Loucy (cell line): Measurements from ENCODE around the gene LILRB3.
"Not testable (repeated sequence)": the region's sequence is repeated elsewhere in the genome, so short reads cannot be mapped to it uniquely, and the experiment has no call there.

Experiments used
- EZH2phosphoT487 ChIP-seq: fragments of 200-600 bp; IDR thresholded peaks from 2 replicates; pipeline ENCODE4 v1.6.1; 2018; ENCODE audit warnings: antibody characterized with exemption, mild to moderate bottlenecking, moderate library complexity, borderline replicate concordance
- TF ChIP-seq, protein P1 (sequence below): fragments of 200-600 bp; sonication (generic); conservative IDR thresholded peaks from 2 replicates; pipeline ENCODE4 v1.5.1; 2014; ENCODE audit warnings: mild to moderate bottlenecking, antibody characterized with exemption, low read length

DNA sequence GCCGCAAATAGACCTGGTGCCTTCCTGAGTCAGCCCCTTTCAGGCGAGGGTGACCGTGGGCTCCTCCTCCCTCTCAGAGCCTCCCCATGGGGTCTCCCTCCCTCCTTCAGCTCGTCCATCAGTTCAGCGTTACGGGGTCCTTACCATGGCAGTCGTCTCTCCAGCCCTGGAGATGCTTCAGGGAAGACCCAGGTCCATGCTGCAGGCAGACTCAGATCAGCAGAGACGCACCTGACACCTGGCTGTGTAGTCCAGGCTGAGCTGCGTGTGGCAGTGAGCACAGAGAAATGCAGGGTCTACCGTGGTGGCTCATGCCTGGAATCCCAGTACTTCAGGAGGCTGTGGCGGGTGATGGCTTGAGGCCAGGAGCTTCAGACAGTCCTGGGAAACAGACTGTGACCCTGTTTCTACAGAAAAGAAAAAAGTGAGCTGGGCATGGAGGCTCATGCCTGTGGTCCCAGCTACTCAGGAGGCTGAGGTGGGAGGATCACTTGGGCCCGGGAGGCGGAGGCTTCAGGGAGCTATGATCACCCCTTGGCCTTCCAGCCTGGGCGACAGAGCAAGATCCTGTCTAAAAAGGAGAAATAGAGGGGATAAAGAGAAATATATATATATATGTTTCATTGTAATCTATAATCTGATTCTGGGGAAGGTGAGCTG lies 600 bp upstream of the LILRB3 start:
- TF ChIP-seq EZH2phosphoT487, result not testable (repeated sequence)
- TF ChIP-seq, protein P1, sequence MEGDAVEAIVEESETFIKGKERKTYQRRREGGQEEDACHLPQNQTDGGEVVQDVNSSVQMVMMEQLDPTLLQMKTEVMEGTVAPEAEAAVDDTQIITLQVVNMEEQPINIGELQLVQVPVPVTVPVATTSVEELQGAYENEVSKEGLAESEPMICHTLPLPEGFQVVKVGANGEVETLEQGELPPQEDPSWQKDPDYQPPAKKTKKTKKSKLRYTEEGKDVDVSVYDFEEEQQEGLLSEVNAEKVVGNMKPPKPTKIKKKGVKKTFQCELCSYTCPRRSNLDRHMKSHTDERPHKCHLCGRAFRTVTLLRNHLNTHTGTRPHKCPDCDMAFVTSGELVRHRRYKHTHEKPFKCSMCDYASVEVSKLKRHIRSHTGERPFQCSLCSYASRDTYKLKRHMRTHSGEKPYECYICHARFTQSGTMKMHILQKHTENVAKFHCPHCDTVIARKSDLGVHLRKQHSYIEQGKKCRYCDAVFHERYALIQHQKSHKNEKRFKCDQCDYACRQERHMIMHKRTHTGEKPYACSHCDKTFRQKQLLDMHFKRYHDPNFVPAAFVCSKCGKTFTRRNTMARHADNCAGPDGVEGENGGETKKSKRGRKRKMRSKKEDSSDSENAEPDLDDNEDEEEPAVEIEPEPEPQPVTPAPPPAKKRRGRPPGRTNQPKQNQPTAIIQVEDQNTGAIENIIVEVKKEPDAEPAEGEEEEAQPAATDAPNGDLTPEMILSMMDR, result not testable (repeated sequence)
